PFSK-1 (cell line): ENCODE data around the gene PAN2.
A peak's percentile ranks its signal among the peaks of the same experiment; 100 is the strongest.

Source experiments
- FOXP2 ChIP-seq: optimal IDR thresholded peaks from 2 replicates; pipeline ENCODE3; 2011; ENCODE audit warnings: borderline replicate concordance, control low read depth, inconsistent platforms; ENCODE audit not compliant: insufficient read depth; ENCODE audit errors: extremely low read length, extremely low read depth
- POLR2AphosphoS5 ChIP-seq: IDR thresholded peaks from 2 replicates; pipeline ENCODE4 v1.6.1; 2012; ENCODE audit warnings: low read depth, mild to moderate bottlenecking, control low read depth, low read length, moderate library complexity
- REST ChIP-seq, 2 experiments: IDR thresholded peaks; 2 replicates each; pipeline versions ENCODE4 v1.6.1 to v1.8.0; 2011 to 2012; ENCODE audit warnings: low read depth in 2 of 2, low read length in 2 of 2, control low read depth in 1 of 2, inconsistent platforms in 1 of 2, mild to moderate bottlenecking in 1 of 2, moderate library complexity in 1 of 2; ENCODE audit not compliant: insufficient read depth in 1 of 2
- SIN3A ChIP-seq: IDR thresholded peaks from 2 replicates; pipeline ENCODE4 v1.6.1; 2012; ENCODE audit warnings: mild to moderate bottlenecking, low read length, moderate library complexity, borderline replicate concordance; ENCODE audit not compliant: insufficient read depth
- TAF1 ChIP-seq: IDR thresholded peaks from 2 replicates; pipeline ENCODE4 v1.6.1; 2012; ENCODE audit warnings: low read length, control low read depth, borderline replicate concordance; ENCODE audit not compliant: insufficient read depth

Gene PAN2

GRCh38 chr12:56337753-56338251 lies 4.0 kb upstream of the PAN2 start:
- TF ChIP-seq TAF1, result no peak
- no peak for TF ChIP-seq REST (IDR thresholded peaks at IDR 0.05; ENCODE audit: insufficient read depth in 1 of 2, low read depth in 2 of 2, low read length in 2 of 2)
- TF ChIP-seq POLR2AphosphoS5, result no peak
- TF ChIP-seq SIN3A, result no peak
- TF ChIP-seq FOXP2, result no peak

GRCh38 chr12:56336361-56337167 lies 2.8 kb upstream of the PAN2 start:
- no peak for TF ChIP-seq POLR2AphosphoS5
- no peak for TF ChIP-seq TAF1
- no peak for TF ChIP-seq SIN3A
- no peak for TF ChIP-seq REST (IDR thresholded peaks at IDR 0.05; ENCODE audit: insufficient read depth in 1 of 2, low read depth in 2 of 2, low read length in 2 of 2)
- no peak for TF ChIP-seq FOXP2

- TF ChIP-seq TAF1 (no peak), POLR2AphosphoS5 (no peak), SIN3A (no peak), REST (IDR thresholded peaks at IDR 0.05; ENCODE audit: insufficient read depth in 1 of 2, low read depth in 2 of 2, low read length in 2 of 2) (no peak), FOXP2 (no peak)
Observed at GRCh38 chr12:56334490-56334793, 642 bp upstream of the PAN2 start.

GRCh38 chr12:56333197-56333678 lies 562 bp downstream of the PAN2 start:
- TF ChIP-seq REST (IDR thresholded peaks at IDR 0.05; ENCODE audit: insufficient read depth in 1 of 2, low read depth in 2 of 2, low read length in 2 of 2) (no peak), TAF1 (peak; percentile 60; the same call in 1 of the 2 replicates), SIN3A (no peak)
